Fibroblast of skin of left quadriceps (primary cell): ENCODE results near the gene TTC28.
A peak's percentile ranks its signal among the peaks of the same experiment; 100 is the strongest.
"Not testable (repeated sequence)": the region's sequence is repeated elsewhere in the genome, so short reads cannot be mapped to it uniquely, and the experiment has no call there.

Experiments used
- DNase-seq, 2 experiments: peaks; one replicate each; pipeline ENCODE4 v3.0.0-alpha.2; 2013; ENCODE audit warnings: low read depth in 2 of 2

Gene TTC28

DNA sequence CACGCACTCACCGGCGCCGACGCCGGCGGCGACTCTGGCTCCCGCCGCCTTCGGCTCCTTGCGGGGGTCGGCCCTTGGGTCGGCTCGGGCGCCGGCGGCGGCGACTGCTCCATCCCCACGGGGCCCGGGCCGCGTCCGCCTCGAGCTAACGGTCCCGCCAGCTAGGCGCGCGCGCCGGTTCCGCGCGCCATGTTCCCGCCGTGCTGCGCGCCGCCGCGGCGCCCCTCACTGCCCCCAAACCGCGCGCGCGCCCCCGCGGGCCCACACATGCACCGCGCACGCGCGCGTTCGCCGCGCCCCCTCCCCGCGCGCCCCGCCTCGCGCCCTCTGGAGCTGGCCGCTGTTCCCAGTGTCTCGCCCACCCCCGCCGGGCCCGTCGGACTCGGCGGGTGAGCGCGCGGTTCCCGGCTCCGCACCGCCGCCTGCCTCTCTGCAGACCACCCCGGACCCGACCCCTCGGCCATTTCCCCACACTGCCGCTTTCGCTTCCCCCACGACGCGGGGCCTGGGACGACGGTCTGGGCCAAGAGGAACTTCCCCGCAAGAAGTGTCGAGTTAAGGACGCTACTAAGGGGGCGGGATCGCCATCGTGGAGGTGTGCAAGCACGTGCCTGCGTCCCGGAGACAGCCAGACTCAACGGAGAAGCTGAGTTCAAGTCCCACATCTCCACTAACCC lies at the start of gene TTC28:
TTC28 (minus strand) TSS at position 230 of the 677 bp plus-strand sequence; CDS start at position 113, 117 bp downstream.
- peak; percentile 61 to 63 for DNase-seq

DNA sequence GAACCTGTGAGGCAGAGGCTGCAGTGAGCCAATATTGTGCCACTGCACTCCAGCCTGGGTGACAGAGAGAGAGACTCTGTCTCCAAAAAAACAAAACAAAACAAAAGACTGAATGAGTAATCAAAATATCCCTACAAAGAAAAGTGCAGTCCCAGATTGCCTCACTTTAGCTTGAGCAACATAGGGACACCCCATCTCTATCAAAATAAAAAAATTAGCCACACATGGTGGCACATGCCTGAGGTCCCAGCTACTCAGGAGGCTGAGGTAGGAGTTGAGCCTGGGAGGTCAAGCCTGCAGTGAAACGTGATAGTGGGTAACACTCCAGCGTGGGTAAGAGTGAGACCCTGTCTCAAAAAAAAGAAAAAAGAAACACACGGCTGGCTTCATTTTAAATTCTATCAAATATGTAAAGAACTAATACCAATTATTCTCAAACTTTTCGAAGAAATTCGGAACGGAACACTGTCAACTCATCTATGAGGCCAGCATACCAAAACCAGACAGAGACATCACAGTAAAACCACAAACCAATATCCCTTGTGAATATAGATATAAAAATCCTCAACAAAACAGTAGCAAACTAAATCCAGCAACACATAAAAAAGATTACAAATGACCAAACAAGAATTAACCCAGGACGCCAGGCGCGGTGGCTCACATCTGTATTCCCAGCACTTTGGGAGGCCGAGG lies 49.1 kb upstream of the TTC28 start:
- DNase-seq: no peak

DNA sequence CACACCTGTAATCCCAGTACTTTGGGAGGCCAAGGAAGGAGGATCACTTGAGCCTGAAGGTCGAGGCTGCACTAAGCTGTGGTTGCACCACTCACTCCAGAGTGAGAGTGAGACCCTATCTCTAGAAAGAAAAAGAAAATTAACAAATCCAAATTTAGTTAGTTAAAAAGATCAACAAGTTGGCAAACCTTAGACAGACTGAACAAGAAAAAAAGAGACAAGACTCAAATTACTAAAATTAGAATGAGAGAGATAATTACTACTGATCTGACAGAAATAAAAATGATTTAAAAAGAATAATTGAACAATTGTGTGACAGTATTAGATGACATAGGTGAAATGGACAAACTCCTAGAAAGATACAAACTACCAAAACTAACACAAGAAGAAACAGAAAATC lies 48.4 kb upstream of the TTC28 start:
- no peak for DNase-seq

DNA sequence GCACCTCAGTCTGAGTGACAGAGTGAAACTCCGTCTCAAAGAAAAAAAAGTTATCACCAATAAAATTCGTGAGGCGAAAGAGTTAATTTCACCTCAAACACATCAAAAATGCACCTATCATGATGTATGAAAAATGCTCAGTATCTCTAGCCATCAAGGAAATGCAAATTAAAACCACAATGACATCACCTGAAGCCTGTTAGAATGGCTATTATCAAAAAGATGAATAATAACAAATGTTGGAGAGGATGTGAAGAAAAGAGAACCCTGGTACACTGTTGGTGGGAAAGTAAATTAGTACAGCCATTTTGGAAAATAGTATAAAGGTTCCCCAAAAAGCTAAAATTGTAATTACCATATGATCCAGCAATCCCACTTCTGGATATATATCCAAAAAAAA lies 38.4 kb upstream of the TTC28 start:
- DNase-seq: no peak

DNA sequence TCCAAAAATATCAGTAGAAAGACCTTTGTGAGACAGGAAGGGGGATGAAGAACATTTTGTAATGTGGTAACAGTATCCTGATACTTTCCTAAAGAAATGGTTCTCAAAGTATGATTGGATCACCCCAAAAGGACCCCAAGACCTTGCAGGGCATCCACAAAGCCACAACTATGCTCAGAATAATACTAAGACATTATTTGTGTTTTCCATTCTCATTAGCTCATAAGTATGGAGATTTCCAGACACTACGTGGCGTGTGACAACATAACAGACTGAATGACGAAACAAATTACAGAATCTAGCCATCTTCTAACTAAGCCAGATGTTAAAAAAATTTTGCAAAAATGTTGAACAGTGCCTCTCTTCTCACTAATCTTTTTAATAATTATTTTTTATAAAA lies 37.0 kb upstream of the TTC28 start:
- no peak for DNase-seq

DNA sequence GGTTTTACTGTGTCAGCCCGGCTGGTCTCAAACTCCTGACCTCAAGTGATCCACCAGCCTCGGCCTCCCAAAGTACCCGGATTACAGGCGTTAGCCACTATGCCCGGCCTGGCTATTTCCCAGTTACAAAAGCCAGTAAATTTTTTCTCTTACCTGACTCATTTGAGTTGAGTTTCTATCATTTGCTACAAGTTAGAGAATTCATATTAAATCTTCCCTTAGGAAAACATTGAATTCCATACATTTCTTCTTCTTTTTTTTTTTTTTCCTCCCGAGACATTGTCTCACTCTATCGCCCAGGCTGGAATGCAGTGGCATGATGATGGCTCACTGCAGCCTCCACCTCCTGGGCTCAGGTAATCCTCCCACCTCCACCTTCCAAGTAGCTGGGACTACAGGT lies 36.0 kb upstream of the TTC28 start:
- DNase-seq: no peak

DNA sequence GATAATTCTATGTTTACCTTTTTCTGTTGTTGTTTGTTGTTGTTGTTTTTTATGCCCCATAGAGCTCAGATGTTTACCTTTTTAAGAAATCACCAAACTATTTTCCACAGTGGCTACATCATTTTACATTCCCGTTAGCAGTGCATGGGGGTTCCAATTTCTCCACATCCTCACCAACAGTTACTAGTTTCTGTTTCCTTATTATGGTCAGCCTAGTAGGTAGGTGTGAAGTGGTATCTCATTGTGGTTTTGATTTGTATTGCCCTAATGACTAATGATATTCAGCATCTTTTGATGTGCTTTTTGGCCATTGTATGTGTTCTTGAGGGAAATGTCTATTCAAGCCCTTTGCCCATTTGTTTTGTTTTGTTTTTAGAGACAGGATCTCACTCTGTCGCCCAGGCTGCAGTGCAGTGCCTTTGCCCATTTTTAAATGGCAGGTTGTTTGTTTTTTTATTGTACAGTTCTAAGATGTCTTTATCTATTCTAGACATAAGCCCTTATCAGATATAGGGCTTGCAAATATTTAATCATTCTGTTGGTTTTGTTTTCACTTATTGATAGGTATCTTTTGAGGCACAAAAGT lies 34.5 kb upstream of the TTC28 start:
- DNase-seq: no peak

DNA sequence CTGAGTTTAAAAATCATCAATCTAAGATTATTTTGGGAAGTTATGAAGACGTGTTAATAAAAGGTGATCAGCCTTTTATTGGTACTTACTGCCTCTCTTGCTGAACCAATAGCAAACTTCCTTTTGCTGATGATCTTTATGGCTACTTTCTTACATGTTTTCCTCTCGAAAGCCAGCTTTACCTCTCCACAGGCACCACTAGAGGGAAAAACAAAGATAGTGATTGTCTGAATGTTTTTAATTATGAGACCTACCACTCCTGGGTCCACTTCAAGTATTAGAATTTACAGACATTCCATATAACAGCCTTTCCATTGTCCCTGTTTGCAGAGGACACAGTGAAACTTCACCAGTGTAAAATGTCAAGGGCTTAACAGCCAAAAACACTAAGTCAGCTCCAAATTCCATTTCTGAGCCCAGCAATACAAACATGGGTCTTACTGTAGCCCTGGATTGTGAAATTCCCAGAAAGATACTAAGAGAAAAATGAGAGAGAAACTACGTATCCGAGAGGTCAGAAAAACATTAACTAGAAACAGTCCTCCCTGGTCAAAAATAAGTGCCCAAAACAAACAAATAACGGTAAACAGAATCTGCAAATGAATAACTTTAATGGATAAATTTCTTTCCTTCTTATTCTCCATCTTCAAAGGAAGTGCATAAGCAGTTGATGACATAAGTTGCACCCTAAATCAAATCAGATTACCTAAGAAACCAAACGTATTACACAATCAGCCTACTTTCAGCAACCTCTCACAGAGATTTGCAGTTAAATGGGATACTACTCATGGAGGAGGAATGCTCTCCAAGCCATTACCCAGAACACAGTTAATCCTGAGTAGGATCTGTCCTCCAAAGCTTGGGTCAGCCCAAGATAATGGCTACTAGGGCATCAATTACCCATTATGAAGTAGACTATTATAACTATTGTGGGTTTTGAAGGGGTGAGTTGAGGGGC lies 32.5 kb upstream of the TTC28 start:
- DNase-seq: peak; percentile 94 to 96

DNA sequence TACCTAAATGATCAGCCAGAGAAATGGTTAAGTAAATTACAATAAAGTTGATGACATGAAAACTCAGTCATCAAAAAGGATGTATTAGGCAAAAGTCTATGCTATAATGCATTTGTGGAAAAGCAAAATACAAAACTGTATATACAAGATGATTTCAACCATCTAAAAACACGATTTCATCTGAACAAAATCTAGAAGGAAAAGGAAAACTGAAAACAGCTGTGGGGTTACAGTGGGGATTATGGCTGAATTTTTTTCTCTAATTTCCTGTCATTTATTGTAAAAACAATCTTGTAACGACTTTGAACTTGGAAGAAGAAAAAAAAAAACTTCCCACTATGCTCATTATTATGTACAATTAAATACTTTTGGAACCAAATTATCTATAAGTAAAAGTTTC lies 31.7 kb upstream of the TTC28 start:
- DNase-seq: no peak

DNA sequence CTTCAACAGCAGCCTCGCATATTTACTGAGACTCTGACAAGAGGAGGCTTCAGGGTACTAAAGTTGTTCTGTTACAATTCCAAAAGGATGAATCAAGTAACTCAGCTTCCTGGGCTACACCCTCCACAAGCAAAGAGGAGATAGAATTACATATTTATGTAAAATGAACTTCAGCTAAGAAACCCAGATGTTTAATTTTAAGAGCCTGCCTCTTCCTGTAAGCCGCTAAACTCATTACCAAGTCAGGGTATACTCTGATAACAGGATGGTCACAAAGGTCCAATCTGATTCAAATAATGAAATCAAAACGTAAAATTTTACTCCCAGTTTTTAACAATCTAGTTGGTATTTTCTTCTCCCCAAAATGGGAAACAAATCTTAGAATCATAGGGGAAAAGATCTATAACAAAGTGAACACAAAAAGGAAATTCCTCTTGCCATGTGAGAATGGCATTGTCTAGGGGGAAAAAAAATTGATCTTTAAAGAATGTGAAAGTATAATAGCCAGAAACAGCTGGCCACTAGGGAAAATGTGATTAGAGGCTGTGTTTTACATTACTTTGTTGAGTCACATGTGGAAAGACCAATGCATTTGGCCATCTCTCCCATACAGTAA lies 31.0 kb upstream of the TTC28 start:
- DNase-seq: peak; percentile 77

DNA sequence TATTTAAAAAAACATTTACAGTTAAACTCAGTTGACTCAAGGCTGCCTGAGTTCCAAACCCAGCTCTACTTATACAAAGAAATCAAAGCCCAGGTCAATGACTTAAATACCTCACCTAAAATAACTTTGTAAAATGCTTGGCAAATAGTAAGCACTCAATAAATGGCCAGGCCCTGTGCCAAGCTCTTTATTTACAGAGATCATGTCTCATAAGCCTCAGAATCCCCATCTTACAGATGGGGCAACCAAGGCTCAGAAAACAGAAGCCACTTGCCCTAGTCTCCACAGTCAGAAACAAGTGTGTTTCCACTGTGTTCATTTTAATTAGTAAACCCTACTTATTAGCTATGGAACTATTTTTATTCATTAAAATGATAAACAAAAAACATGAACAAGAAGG lies 30.5 kb upstream of the TTC28 start:
- DNase-seq: no peak

DNA sequence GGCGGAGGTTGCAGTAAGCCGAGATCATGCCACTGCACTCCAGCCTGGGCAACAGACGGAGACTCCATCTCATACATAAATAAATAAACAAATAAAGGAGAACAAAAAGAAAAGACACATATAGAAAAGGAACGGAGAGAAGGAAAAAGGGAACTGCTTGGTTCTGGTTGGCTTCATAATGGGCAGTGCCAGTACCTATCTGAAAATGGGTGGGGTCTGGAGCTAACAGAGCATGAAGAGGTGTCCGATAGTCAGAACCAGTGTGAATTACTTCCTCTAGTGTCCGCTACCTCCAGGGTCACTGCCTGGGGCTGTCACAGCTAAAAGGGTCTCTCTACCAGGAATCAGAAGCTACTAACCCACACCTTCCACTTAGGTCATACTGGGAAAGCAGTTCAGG lies 27.2 kb upstream of the TTC28 start:
- DNase-seq: no peak

DNA sequence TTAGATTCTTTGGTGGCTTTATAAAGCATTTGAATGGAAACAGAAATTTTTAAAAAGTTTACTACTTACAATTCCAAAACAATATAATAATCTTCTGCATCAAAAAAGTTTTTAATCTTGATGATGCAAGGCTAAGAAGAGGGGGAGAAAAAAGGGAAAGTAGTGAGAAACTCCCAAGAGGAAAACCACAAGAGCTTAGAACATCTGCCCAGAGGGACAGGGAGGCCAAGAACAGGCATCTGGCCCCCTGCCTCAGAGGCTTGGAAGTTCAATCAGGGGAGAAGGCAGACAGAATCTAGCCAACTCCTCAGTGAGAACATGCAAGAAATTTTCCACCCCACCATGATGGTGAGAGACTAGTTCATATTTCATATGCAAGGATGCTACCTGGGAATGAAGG lies 23.8 kb upstream of the TTC28 start:
- DNase-seq: no peak

DNA sequence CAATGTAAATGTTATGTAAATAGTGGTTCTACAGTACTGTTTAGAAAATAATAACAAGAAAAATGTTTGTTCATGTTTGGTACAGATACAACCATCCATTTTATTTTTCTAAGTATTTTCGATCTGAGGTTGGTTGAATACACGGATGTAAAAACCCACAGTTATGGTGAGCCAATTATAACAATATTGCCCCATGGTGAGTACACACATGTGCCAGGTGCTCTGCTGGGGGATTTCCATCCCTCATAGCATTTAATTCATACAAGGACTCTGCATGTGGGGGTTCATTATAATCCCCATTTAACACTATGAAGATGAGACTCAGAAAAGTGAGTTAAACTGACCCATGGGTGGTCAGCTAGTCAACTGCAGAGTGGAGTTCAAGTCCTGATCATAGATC lies 23.3 kb upstream of the TTC28 start:
- DNase-seq: no peak

DNA sequence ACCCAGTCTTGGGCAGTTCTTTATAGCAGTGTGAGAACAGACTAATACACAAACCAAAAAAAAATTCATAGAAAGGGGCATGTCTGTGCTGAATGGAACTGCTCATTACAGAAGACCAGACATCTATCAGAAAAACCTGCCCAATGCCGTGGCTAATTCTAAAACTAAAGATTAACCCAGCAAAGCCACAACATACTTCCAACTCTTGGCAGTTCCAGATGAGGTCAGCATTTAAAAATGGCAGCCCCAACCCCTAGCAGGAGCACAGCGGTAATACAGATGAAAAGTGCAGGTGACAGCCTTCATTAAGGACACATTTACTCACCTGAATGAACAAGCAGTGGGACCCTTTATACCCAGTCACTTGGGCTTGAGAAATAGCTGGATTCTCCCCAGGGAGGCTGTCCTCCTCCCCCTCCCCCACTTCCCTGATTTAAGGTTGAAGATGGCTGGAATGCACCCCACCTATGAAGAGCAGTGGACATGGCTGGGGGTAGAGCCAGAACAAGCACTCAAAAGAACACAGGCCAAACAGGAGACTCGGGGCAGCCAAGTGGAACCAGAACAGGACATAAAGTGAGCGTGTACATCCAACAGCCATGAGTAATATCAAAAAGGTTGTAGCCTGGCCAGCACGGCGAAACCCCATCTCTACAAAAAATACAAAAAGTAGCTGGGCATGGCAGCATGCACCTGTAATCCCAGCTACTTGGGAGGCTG lies 13.6 kb upstream of the TTC28 start:
- DNase-seq: not testable (repeated sequence)

DNA sequence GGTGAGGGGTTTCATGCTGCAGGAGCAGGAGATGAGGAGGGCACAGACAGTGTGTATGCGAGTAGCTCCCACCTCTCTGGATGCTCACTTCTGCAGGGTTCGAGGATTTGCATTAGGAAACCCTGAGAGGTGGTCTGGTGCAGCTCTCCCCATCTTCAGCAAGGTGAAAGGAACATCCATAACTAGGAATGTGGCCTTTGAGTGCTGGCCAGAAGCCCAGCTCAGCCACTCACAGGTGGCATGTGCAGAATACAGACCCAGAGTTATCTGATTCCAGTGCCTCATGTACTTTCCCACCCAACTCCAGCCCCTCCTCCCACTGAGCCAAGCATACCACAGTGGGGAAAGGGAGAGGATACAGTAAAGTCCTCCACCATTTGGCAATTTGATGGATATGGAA lies 10.2 kb upstream of the TTC28 start:
- DNase-seq: not testable (repeated sequence)

DNA sequence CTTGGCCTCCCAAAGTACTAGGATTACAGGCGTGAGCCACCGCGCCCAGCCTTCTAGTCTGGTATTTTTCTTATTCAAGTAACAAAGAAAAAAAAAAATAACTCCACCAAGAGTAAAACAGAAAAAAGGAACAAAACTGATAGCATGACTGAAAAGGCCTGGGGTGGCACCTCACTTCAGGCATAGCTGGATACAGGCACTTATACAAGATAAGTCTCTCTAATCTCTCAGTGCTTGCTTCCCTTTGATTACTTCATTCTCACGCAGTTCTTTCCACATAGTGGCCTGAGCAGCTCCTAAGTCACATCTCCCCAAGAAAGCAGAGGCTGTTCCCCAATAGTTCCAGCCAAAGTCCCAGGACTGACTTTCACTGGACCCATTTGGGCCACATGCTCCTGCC lies 3.3 kb upstream of the TTC28 start:
- not testable (repeated sequence) for DNase-seq

DNA sequence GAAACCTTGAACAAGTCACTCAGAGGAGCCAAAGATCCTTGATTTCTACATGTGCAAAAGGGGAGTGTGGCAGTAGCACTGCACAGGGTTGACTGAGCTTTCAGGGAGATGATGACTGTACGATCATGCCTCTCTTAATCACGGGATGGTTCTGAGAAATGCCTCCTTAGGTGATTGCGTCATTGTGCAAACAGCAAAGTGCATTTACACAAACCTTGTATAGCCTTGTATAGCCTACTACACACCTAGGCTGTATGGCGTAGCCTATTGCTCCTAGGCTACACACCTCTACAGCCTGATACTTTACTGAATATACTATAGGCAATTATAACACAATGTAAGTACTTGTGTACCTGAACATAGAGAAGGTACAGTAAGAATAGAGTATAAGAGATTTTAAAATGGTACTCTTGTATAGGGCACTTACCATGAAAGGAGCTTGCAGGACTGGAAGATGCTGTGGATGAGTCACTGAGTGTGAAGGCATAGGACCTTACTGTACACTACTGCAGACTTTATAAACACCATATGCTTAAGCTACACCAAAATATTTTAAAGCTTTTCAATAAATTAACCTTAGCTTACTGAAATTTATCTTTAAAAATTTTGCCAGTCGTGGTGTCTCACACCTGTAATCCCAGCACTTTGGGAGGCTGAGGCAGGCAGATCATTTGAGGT lies 1.3 kb upstream of the TTC28 start:
- not testable (repeated sequence) for DNase-seq

DNA sequence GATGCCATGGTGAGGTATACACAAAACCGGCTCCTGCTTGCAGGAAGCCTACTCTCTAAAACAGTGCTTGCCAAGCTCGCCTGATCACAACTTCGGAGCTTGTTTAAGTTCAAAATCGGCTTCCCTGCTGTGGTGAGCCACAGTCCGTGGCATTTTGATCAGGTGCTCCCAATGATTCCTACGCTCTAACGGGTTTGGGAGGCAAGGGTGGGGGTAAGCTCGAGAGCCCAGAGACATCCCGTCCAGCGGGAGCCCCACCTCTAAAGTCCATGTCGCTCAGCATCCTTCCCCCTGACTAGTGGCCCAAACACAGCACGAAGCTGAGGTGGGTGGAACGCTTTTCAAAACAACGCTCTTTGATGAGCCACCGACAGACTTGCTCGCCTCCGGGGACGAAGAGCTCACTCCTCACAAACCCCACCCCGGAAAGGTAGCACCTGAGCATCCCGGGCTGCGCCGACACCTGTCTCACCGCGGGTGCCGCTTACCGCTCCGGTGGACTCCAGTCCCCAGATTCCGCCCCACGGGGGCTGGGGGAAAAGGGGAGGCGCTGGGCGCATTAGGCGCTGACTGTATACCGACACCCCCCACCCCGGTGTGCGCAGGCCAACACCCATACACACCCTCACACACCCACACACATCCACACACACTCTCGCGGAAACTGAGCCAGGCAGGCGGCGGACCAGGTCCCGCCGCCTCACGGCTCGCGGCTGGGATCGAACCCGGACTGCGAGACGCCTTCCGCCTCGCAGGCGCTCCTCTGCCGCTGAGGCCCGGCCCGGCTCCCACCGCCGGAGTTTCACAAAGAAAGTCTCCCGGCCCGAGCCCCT lies 646 bp downstream of the TTC28 start:
- DNase-seq: not testable (repeated sequence)
